ENCODE data around the gene GRIN2A.

GRIN2A gene

GRCh38 chr16:10182222-10183053 is at the start of gene GRIN2A:
TSS of gene GRIN2A (minus strand) at chr16:10182428. CDS start at chr16:10180411, 2,017 bp downstream.
- DNase-seq (ENCODE audit: low spot score): no peak

- DNase-seq (ENCODE audit: low spot score): no peak
Observed at GRCh38 chr16:10231563-10231962, 49.3 kb upstream of the GRIN2A start.

DNA sequence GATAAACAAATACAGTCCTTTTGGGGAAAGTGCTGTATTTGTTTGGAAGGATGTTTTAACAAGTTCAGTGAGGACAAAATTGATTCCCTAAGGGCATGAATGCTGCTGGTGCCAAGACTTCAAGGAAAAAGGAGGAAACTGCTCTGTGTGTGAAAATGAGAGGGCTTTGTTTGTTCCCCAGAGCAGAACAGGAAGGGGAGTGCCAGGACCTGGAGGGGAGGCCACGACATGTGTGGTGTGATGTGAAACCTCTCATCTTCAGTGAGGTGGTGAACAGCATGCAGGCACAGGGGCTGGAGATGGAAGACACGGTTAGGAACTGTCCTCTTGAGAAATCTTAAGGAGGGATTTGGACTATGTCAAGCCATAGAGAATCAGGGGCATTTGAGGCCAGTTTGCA is 46.6 kb upstream of the GRIN2A start:
- DNase-seq (ENCODE audit: low spot score): no peak

GRCh38 chr16:10226987-10227306 is 44.7 kb upstream of the GRIN2A start:
- no peak for DNase-seq (ENCODE audit: low spot score)

GRCh38 chr16:10226141-10226986 is 44.1 kb upstream of the GRIN2A start:
- no peak for DNase-seq (ENCODE audit: low spot score)

GRCh38 chr16:10225653-10226052 is 43.4 kb upstream of the GRIN2A start:
- DNase-seq (ENCODE audit: low spot score): no peak

GRCh38 chr16:10224850-10225249 is 42.6 kb upstream of the GRIN2A start:
- no peak for DNase-seq (ENCODE audit: low spot score)

DNA sequence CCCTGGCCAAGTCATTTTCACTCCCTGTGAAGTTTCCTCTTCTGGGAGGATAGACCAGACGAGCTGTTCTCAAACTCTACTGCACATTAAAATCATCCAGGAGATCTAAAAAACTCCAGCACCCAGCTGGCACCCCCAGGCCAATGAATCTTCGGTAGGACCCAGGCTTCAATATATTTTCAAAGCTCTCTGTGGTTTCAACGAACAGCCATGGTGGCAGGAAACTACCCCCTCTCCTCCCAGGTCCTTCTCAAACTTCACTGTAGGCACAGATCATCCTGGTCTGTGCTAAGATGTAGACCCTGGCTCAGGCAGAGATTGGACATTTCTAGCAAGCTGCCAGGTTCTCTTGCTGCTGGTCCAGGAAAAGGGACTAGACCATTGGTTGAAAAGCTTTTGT is 38.7 kb upstream of the GRIN2A start:
- no peak for DNase-seq (ENCODE audit: low spot score)

DNA sequence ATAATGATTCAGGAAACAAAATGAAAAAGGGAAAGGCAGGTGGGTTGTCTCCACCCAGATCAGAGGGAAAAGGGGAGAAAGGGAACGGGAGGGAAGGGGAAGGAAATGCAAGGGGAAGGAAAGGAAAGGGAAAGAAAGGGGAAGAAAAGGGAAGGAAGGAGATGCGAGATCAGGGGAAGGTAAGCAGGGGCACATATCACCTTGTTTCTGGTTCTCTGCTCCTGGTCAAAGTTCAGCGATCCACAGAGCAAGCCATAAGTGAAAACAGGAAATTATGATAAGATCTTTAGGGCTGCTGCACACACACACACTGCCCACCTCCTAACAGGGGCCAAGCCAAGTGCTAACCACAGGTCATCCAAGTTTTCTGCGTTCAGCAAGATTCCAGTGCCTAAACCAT is 37.5 kb upstream of the GRIN2A start:
- no peak for DNase-seq (ENCODE audit: low spot score)

DNA sequence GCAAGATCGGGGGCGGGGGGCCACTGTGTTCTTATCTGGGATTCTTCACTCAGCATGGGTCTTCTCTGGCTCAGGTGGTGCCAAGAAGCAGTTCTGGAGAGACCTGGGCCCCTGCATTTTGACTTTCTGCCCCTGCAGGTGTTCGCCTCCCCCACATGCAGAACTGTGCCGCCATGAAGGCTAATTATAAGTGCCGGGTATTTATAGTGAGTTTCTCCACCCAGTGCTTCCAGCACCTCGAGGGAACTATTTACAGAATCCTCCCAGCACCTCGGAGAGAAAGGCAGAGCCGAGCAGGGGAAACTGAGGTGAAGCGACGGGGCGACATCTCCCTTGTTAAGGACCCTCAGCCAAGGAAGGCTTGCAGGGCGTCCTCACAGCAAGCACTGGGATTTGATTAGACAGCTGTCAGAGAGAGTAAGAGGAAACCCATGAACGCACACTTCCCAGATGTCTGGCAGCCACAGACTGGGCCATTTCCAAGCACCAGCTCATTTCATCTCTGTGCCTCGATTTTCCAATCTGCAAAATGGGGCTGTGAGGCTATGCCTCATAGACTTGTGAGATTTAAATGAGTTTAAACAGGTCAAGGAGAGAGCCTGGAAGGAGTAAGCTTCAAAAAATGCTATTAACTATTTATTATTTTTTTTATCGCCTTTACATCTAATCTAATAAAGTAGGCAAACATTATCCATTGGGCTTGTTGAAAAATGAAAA is 36.4 kb upstream of the GRIN2A start:
- DNase-seq (ENCODE audit: low spot score): no peak

GRCh38 chr16:10213748-10214147 is 31.5 kb upstream of the GRIN2A start:
- no peak for DNase-seq (ENCODE audit: low spot score)

DNA sequence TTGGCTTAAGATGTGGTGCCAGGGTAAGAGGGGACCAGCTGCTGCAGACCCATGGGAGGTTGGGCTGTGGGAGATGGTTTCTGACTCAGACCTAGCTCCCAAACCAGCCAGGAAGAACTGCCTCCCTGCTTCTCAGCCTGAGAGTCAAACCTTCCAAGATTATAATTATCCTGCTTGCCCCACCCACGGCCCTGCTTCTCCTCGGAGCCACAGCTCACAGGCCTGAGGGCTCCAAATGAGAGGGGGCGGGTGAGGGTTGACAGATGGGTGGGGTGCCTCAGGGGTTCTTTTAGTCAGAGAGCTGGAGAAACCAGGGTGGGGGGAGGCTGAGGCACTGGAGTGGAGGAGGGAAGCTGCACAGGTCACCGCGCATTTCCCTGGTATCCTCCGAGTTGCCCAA is 28.7 kb upstream of the GRIN2A start:
- DNase-seq (ENCODE audit: low spot score): no peak

DNA sequence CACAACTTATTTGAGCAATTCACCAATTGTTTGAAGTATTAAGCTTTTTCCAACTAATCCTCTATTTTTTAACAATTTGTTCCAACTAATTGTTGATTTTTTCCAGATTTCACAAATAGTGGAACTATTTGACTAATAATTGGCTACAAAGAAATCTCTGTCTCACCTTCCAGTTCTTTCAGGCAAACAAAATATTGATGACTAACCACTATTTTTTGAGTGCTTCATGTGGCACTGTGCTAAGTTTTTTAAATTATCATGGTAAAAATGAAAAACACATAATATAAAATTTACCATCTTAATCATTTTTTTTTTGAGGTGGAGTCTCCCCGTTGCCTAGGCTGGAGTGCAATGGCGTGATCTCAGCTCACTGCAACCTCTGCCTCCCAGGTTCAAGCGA is 24.6 kb upstream of the GRIN2A start:
- no peak for DNase-seq (ENCODE audit: low spot score)

- no peak for DNase-seq (ENCODE audit: low spot score)
Observed at GRCh38 chr16:10206215-10206614, 24.0 kb upstream of the GRIN2A start.

- no peak for DNase-seq (ENCODE audit: low spot score)
Observed at GRCh38 chr16:10205688-10206087, 23.5 kb upstream of the GRIN2A start.

DNA sequence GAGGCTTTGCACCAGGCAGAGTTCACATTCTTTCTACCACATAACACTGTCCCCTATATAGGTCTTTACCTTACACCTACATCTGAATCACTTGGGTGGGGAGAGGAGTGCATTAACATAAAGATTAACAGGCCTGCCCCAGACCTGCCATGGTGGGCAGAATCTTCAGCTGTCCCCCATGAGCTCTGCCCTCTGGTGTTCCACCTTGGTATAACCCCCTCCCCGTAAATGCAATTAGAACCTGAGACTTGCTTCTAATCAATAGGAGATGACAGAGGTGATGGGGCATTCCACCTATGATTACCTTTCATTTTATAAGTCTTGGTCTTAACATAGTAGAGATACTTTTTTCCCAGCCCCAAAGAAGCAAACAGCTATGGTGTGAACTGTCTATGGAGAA is 20.4 kb upstream of the GRIN2A start:
- no peak for DNase-seq (ENCODE audit: low spot score)

GRCh38 chr16:10200637-10201586 is 18.7 kb upstream of the GRIN2A start:
- no peak for DNase-seq (ENCODE audit: low spot score)

GRCh38 chr16:10196999-10197398 is 14.8 kb upstream of the GRIN2A start:
- DNase-seq (ENCODE audit: low spot score): no peak

DNA sequence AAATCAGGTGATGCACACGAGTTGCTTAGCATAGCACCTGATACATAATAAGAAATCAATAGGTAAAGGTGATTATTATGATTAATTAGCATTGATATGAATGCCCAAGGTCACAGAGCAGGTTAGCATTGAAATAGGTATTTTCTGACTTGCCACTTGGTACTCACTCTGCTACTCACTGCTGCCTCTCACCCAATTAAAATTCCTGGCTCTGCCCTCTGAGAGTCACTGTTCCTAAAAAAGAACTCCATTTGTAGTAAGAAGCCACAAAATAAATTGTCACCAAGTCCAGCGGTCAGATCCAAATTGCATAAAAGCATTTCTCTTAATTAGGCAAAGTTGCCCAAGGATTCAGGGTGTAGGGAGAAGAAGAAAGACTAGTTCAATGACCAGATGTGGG is 8.9 kb upstream of the GRIN2A start:
- DNase-seq (ENCODE audit: low spot score): no peak

- no peak for DNase-seq (ENCODE audit: low spot score)
Observed at GRCh38 chr16:10189861-10190390, 7.7 kb upstream of the GRIN2A start.

DNA sequence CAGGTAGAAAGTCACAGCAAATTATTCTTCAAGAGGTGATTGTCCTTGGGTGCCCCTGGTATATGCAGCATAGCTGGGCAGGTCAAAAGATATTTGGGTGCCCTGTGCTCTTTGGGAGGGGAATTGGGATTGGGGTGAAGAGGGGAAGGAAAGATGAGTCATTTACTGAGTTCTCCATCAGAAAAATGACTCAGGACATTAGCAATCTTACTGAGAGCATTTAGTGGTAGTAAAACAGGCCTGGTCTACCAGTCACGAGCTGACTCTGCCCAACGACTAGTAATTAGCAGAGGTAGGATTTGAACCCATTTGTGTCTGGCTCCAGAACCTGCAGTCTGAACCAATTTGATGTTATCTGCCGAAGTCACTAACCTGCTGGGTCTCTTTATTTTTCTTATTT is 6.0 kb upstream of the GRIN2A start:
- DNase-seq (ENCODE audit: low spot score): no peak
